GM18861 (cell line): Measurements from ENCODE around the gene UBE2R2.
"Not testable (repeated sequence)": the region's sequence is repeated elsewhere in the genome, so short reads cannot be mapped to it uniquely, and the experiment has no call there.

Experiments used
- ATAC-seq: cut with Tn5 transposase; IDR thresholded peaks from one replicate; pipeline ENCODE4 v1.9.1; 2021; ENCODE audit not compliant: unreplicated experiment

UBE2R2 gene

DNA sequence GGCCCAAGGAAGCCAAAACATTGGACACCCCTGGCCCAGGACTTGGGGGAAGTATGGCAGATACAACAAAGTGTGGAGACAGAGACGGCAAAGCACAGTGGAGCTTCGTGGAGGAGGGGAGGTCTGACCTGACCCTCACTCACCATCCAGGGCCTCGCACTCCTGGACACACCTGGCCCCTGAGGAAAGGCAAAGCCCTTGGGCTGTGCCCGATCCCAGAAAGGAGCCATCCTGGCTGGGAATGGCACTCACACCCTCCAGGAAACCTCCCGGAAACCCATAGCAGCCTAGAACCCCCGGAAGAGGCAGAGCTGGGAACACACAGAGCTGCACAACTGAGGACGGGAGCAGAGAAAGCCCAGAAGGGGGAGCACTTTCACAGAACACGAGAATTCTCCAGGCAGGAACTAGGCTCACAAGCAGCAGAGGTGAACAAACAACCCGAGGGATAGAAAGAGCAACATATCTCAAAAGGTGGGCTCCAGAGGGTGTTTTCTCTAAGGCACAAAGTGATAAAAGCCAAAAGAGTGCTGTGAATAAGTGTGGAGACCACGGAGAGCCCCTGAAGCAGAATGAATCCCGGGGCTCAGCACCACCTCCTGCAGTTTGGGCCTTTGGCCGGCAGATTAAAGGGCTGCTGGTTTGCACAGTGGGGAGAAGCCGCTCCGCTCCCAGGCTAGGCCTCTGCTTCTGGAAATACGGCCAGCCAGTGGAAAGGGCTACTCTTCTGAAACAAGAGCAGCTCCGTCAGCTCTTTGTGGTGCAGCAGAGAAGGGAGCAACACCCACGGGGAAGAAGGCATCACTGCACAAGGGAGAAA is 108.2 kb downstream of the UBE2R2 start:
- no peak for ATAC-seq

GRCh38 chr9:33926746-33927485 is 110.0 kb downstream of the UBE2R2 start:
- ATAC-seq = no peak

DNA sequence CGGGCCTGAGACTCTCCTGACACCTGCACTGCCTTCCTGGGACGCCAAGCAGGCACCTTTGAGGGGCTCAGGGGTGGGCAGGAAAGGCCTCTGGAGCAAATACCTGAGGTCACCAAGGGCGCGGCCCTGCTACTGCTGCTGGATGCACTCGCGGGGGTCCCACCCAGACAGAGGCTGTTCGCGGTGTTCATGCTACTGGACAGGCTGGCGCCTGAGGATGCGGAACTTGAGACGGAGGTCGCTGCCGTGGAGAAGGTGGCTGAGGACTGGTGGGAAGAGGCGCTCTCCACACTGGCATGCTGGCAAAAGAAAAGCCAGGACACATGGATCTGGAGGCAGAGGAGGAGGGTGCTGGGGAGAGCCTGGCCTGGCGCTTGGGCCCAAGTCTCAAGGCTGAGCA is 110.7 kb downstream of the UBE2R2 start:
- ATAC-seq = no peak

DNA sequence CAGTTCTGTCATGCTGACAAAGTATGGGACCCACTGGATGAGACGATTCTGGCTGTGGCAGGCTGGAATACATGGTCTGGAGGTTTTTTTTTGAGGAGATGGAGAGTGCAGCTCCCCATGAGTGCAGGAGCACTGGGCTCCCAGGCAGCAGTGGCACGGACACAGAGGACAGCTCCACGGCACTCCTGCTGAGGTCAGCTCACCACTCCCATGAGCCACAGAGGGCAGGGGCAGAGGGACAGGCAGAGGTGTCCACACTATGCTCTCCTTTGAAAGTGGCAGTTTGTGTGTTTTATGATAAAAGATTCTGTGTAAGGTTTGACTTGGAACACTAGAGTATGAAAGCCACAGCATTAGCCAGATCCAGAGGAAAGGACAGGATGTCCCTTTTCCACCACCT is 114.4 kb downstream of the UBE2R2 start:
- no peak for ATAC-seq

DNA sequence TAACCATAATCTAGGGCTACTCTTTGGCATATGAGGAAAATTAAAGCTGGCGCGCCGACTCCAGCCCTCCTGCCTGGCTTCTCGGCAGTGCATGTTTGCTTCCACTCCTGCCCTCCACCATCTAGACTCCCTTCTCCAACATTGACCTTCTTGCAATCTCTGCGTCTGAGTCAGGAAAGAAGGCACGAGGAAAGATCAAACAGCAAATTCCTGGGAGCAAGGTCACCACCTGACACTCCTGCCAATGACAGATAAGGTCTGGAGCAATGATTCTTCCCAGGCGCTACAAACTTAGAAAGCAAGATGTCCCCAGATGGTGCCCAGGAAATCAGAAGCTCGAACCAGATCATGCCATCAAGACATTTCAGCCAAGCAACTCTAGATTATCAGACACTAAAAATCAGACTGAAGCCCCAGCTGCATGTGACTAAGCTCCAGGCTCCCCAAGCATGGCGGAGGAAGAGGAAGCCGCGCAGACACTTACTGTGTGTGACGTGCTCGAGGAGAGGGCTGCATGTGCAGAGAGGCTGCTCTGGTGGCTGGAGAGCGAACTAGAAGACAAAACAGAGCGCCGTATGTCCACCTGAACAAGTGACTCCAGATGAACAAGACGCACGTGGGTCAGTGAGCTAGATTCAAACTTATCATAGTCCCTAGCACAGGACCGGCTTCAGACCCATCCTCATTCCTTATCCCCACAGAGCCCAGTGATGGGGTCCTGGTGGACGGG is 115.3 kb downstream of the UBE2R2 start:
- no peak for ATAC-seq

GRCh38 chr9:33934188-33934878 is 117.4 kb downstream of the UBE2R2 start:
- no peak for ATAC-seq

GRCh38 chr9:33939924-33940874 is 123.2 kb downstream of the UBE2R2 start:
- no peak for ATAC-seq

- ATAC-seq = no peak
Measured at GRCh38 chr9:33942471-33943083, 125.6 kb downstream of the UBE2R2 start.

GRCh38 chr9:33943389-33943788 is 126.4 kb downstream of the UBE2R2 start:
- no peak for ATAC-seq

- ATAC-seq = no peak
Measured at GRCh38 chr9:33946779-33947535, 130.0 kb downstream of the UBE2R2 start.

GRCh38 chr9:33950371-33950770 is 133.4 kb downstream of the UBE2R2 start:
- no peak for ATAC-seq

GRCh38 chr9:33952066-33952465 is 135.1 kb downstream of the UBE2R2 start:
- ATAC-seq = no peak

GRCh38 chr9:33956544-33956943 is 139.6 kb downstream of the UBE2R2 start:
- ATAC-seq = no peak

DNA sequence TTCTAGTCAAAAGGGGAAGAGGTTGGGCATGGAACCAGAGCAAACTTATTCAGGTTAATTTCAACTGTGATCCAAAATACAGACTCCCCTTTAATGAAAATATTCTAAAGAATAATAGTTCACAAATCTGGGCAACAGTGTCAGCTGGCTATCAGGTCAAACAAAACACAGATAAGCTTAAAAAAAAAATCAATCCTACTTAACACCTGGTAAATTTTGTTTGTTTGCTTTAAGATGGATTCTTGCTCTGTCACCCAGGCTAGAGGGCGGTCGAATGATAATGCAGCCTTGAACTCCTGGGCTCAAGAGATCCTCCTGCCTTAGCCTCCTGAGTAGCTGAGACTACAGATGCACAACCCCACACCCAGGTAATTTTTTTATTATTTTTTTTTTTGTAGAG is 142.8 kb downstream of the UBE2R2 start:
- no peak for ATAC-seq

- ATAC-seq = not testable (repeated sequence)
Measured at GRCh38 chr9:33962468-33962867, 145.5 kb downstream of the UBE2R2 start.

GRCh38 chr9:33964086-33964768 is 147.3 kb downstream of the UBE2R2 start:
- ATAC-seq = no peak
